GM12873 (cell line): ENCODE data around the gene PTK7.

Source experiments
- CTCF ChIP-seq: IDR thresholded peaks from 2 replicates; pipeline ENCODE4 v1.5.1; 2012; ENCODE audit warnings: low read depth, mild to moderate bottlenecking, moderate library complexity, low read length, control low read depth; ENCODE audit not compliant: insufficient read depth; ENCODE audit errors: missing control alignments

The PTK7 gene

GRCh38 chr6:43124481-43124880, 48.4 kb downstream of the PTK7 start:
- no peak for TF ChIP-seq CTCF

- no peak for TF ChIP-seq CTCF
Observed at GRCh38 chr6:43125119-43125518, 49.0 kb downstream of the PTK7 start.

- TF ChIP-seq CTCF: no peak
Observed at GRCh38 chr6:43125555-43125954, 49.4 kb downstream of the PTK7 start.

GRCh38 chr6:43127180-43127579, 51.1 kb downstream of the PTK7 start:
- TF ChIP-seq CTCF: no peak

GRCh38 chr6:43127877-43128276, 51.8 kb downstream of the PTK7 start:
- TF ChIP-seq CTCF: no peak

GRCh38 chr6:43128926-43129325, 52.8 kb downstream of the PTK7 start:
- TF ChIP-seq CTCF: no peak

GRCh38 chr6:43129434-43130194, 53.5 kb downstream of the PTK7 start:
- TF ChIP-seq CTCF: peak; percentile 56

- TF ChIP-seq CTCF: no peak
Observed at GRCh38 chr6:43130429-43130828, 54.3 kb downstream of the PTK7 start.
